ENCODE data around the gene FGF18.
A peak's percentile ranks its signal among the peaks of the same experiment; 100 is the strongest.
"Not testable (repeated sequence)": the region's sequence is repeated elsewhere in the genome, so short reads cannot be mapped to it uniquely, and the experiment has no call there.

Gene FGF18

DNA sequence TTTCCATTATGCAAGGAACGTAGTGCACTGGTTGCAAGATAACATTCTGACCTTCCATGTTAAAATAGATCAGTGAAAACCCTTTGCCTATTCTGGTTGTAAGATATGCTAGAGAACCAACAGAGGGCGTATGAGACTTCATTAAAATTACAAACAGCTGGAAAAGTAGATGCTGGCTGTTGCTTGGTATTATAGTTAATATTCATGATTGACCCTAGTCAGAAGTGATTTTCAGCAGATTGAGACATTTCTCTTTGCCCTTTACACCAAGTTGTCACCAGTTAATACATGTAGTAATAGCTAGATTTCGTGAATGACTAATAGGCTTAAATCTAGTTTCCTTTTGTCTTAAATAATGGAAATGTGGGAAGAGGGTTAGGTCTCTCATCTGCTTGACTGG is 13.8 kb upstream of the FGF18 start:
- TF ChIP-seq, protein P1, sequence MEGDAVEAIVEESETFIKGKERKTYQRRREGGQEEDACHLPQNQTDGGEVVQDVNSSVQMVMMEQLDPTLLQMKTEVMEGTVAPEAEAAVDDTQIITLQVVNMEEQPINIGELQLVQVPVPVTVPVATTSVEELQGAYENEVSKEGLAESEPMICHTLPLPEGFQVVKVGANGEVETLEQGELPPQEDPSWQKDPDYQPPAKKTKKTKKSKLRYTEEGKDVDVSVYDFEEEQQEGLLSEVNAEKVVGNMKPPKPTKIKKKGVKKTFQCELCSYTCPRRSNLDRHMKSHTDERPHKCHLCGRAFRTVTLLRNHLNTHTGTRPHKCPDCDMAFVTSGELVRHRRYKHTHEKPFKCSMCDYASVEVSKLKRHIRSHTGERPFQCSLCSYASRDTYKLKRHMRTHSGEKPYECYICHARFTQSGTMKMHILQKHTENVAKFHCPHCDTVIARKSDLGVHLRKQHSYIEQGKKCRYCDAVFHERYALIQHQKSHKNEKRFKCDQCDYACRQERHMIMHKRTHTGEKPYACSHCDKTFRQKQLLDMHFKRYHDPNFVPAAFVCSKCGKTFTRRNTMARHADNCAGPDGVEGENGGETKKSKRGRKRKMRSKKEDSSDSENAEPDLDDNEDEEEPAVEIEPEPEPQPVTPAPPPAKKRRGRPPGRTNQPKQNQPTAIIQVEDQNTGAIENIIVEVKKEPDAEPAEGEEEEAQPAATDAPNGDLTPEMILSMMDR (IDR thresholded peaks at IDR 0.05): peak; percentile 15
- no peak for DNase-seq (ENCODE audit: low spot score)
- no peak overlapping the region for H3K27ac ChIP-seq
- no peak overlapping the region for H3K4me3 ChIP-seq

DNA sequence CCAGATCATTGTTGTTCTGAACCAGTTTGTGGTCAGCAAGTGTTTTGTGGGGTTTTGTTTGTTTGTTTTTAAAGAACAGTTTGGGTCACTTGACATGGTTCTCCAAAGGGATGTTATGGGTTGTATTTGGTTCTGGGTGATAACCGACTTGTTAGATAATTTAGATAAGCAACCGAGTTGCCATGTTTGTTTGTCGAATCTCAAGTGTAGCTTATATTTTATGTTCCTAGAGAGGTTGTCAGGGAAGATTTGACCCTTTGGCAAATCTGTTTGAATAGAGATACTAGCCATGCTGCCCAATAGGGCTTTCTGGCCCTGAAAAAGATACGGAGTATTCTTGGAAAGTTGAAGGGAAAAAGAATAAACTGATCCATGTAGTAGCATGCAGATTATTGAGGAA is 12.2 kb upstream of the FGF18 start:
- Histone ChIP-seq H3K27ac (no peak overlapping the region), H3K4me3 (no peak overlapping the region)
- DNase-seq (ENCODE audit: low spot score): no peak
- TF ChIP-seq, protein P1 (IDR thresholded peaks at IDR 0.05): no peak

DNA sequence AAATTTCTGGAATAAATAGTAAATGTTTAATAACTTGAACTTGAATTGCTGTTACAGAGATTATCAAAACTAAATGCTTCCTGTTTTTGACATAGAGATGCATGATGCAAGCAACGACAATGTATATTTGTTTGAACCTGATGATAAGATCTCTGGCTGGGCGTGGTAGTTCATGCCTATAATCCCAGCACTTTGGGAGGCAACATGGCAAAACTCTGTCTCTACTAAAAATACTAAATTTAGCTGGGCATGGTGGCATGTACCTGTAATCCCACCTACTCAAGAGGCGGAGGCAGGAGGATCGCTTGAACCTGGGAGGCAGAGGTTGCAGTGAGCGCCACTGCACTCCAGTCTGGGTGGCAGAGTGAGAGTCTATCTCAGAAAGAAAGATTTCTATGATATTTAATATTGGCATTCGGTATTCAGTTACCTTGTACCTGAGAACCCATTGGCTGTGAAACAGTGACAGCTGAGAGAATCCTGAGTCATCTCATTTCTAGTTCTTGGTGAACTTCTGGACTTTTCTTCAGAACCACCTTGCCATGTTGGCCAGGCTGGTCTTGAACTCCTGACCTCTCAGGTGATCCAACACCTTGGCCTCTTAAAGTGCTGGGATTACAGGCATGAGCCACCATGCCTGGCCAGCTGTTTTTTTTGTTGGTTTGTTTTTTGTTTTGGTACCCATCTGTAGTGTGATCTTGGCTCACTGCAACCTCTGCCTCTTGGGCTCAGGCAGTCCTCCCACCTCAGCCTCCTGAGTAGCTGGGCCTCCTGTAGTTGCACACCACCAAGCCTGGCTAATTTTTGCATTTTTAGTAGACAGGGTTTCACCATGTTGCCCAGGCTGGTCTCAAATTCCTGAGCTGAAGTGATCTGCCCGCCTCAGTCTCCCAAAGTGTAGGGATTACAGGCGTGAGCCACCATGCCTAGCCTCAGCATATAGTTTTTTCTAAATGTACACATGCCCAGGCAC is 10.0 kb upstream of the FGF18 start:
- no peak overlapping the region for H3K4me3 ChIP-seq
- DNase-seq (ENCODE audit: low spot score): no peak
- peak overlapping the region in 1 of 2 donors; percentile 36 for H3K27ac ChIP-seq
- TF ChIP-seq, protein P1 (IDR thresholded peaks at IDR 0.05): no peak

DNA sequence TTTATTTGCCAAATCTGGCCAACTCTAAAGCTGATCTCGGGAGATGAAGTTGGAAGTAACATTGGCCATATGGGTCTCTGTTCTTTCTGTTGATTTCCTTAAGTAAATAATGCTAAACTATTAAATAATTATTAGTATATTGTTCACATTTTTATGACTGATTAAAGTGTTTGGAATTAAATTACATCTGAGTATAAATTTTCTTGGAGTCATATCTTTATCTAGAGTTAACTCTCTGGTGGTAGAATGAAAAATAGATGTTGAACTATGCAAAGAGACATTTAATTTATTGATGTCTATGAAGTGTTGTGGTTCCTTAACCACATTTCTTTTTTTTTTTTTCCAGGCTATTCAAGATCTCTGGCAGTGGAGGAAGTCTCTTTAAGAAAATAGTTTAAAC is 9.3 kb upstream of the FGF18 start:
- no peak for DNase-seq (ENCODE audit: low spot score)
- H3K27ac ChIP-seq: peak overlapping the region in 1 of 2 donors; percentile 36
- H3K4me3 ChIP-seq: no peak overlapping the region
- TF ChIP-seq, protein P1 (IDR thresholded peaks at IDR 0.05): no peak

DNA sequence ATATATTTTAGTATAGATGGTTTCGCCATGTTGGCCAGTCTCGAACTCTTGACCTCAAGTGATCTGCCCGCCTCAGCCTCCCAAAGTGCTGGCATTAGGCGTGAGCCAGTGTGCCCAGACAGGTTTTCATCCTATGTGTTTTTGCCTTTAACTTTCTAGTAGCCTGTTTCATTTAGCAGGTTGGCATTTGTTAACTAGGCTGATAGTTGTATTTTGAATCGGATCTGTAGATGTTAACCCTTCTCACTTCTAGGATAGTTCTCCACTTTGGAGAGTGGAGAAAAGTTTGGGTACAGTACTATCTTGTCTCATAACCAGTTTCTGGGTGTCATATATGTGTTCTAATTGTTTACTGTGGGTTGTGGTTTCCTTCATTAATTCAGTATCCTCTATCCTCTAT is 7.3 kb upstream of the FGF18 start:
- TF ChIP-seq, protein P1 (IDR thresholded peaks at IDR 0.05): no peak
- H3K4me3 ChIP-seq: no peak overlapping the region
- H3K27ac ChIP-seq: no peak overlapping the region
- no peak for DNase-seq (ENCODE audit: low spot score)

DNA sequence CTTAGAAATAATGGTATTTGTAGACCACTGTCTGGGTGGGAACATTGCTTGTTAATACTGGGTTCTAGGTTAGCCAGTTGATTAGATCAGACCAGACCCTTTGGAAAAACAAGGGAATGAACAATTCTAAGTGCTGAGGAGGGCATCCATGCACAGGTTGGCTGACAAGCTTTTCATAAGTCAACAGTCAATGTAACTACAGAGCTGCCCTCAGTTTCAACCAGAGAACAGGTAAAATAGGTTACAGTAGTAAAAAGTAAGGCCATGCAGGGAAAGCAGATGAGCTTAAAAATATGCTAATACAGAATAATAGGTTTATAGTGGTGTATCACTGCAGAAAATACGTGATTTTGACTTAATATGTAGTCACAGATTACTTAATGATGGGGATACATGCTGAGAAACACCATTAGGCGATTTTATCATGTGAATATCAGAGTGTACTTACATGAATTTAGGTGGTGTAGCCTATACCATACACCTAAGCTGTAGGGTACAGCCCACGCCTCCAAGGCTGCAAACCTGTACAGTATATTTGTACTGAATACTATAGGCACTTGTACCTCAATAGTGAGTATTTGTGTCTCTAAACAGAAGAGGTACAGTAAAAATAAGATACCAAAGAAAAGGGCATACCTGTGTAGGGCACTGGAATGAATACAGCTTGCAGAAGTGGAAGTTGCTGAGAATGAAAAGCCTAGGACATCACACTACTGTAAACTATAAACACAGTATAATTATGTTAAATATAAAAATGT is 6.1 kb upstream of the FGF18 start:
- no peak overlapping the region for H3K4me3 ChIP-seq
- TF ChIP-seq, protein P1 (IDR thresholded peaks at IDR 0.05): no peak
- no peak overlapping the region for H3K27ac ChIP-seq
- no peak for DNase-seq (ENCODE audit: low spot score)

DNA sequence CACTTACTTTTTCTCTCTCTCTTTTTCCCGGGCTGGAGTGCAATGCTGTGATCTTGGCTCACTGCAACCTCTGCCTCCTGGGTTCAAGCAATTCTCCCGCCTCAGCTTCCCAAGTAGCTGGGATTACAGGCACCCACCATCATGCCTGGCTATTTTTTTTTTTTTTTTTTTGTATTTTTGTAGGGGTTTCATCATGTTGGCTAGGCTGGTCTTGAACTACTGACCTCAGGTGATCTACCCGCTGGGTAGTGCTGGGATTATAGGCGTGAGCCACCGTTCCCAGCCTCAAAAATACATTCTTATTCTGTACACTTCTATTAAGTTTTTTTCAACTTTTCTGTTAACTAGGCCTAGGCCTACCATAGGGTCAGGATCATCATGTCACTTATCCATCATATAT is 5.5 kb upstream of the FGF18 start:
- not testable (repeated sequence) for H3K4me3 ChIP-seq; H3K27ac ChIP-seq; DNase-seq (ENCODE audit: low spot score)

Data from coronary artery (tissue), 2 donors.